IMR-90 (cell line): ENCODE measurements around the gene WIPF1. TPM values are rescaled to one million over a fixed set of nuclear protein-coding genes. Genes with fewer than 3 reads are reported as not detected.

Source experiments
- ATAC-seq: fragments of 200-7000 bp; cut with Tn5 transposase; 2 replicates; pipeline ENCODE4 v1.9.1; 2020; ENCODE audit warnings: low read depth, mild to moderate bottlenecking, moderate library complexity
- BruUV-seq: library from RNA; stranded (reverse); fragments of 400-500 nt; replicated peaks from 2 replicates; lab custom pipeline; 2021; lab: Mats Ljungman, UMichigan
- CTCF ChIA-PET: fragments of 300-600 bp; formaldehyde crosslinking; extraction: SDS; loops from one replicate; lab custom pipeline; 2021; ENCODE audit warnings: antibody characterized with exemption; lab: Yijun Ruan, JAX
- POLR2A ChIA-PET: fragments of 300-600 bp; sonication (Branson Sonifier 250); formaldehyde crosslinking; loops from one replicate; lab custom pipeline; 2022; ENCODE audit warnings: antibody characterized with exemption; ENCODE audit not compliant: unreplicated experiment; lab: Charles Lee
- DNase-seq: peaks from one replicate; pipeline ENCODE4 v3.0.0; 2013
- H2AFZ ChIP-seq: replicated peaks from 2 replicates; pipeline ENCODE3; 2013; ENCODE audit warnings: low read length, mild to moderate bottlenecking; ENCODE audit not compliant: poor library complexity
- H2AK5ac ChIP-seq: 2 replicates; pipeline ENCODE4 v1.6.1; 2013; ENCODE audit warnings: low read depth, low read length, inconsistent platforms
- H2AK9ac ChIP-seq: replicated peaks from 2 replicates; pipeline ENCODE3; 2013; ENCODE audit warnings: mild to moderate bottlenecking, low read depth, low read length, moderate library complexity; ENCODE audit not compliant: poor library complexity
- H2BK120ac ChIP-seq: 2 replicates; pipeline ENCODE4 v1.6.1; 2013; ENCODE audit warnings: low read depth, low read length, inconsistent platforms
- H2BK15ac ChIP-seq: 3 replicates; pipeline ENCODE4 v1.6.1; 2013; ENCODE audit warnings: low read depth, low read length, inconsistent platforms
- H2BK20ac ChIP-seq: 2 replicates; pipeline ENCODE4 v1.6.1; 2013; ENCODE audit warnings: low read depth, mild to moderate bottlenecking, inconsistent platforms, low read length, moderate library complexity
- H2BK5ac ChIP-seq: 2 replicates; pipeline ENCODE4 v1.6.1; 2013; ENCODE audit warnings: mild to moderate bottlenecking, low read depth, low read length, inconsistent platforms; ENCODE audit not compliant: poor library complexity, severe bottlenecking
- H3K14ac ChIP-seq: replicated peaks from 2 replicates; pipeline ENCODE4 v1.6.1; 2013; ENCODE audit warnings: low read depth, low read length, inconsistent platforms
- H3K18ac ChIP-seq: 2 replicates; pipeline ENCODE4 v1.6.1; 2013; ENCODE audit warnings: low read depth, low read length, control low read depth
- H3K23ac ChIP-seq: 2 replicates; pipeline ENCODE4 v1.6.1; 2013; ENCODE audit warnings: low read depth, low read length, inconsistent platforms
- H3K27ac ChIP-seq: 2 replicates; pipeline ENCODE4 v1.5.1; 2013; ENCODE audit warnings: mild to moderate bottlenecking, control low read depth, low read length; ENCODE audit not compliant: insufficient read depth
- H3K27me3 ChIP-seq: 2 replicates; pipeline ENCODE4 v1.6.1; 2013; ENCODE audit warnings: low read length; ENCODE audit not compliant: control insufficient read depth, insufficient read depth
- H3K36me3 ChIP-seq: 2 replicates; pipeline ENCODE4 v1.6.1; 2013; ENCODE audit warnings: low read length, mixed read lengths; ENCODE audit not compliant: control insufficient read depth, insufficient read depth
- H3K4ac ChIP-seq: 2 replicates; pipeline ENCODE4 v1.6.1; 2013; ENCODE audit warnings: low read depth, low read length, inconsistent platforms
- H3K4me1 ChIP-seq: 2 replicates; pipeline ENCODE4 v1.6.1; 2013; ENCODE audit warnings: low read length, mixed read lengths; ENCODE audit not compliant: control insufficient read depth, insufficient read depth
- H3K4me2 ChIP-seq: 2 replicates; pipeline ENCODE4 v1.6.1; 2013; ENCODE audit warnings: low read depth, mild to moderate bottlenecking, control low read depth, low read length, moderate library complexity
- H3K4me3 ChIP-seq: 2 replicates; pipeline ENCODE4 v1.5.1; 2013; ENCODE audit warnings: low read depth, mild to moderate bottlenecking, control low read depth, low read length, moderate library complexity; ENCODE audit not compliant: insufficient read depth
- H3K56ac ChIP-seq: 2 replicates; pipeline ENCODE4 v1.6.1; 2013; ENCODE audit warnings: low read length, inconsistent platforms; ENCODE audit not compliant: insufficient read depth; ENCODE audit errors: extremely low read depth
- H3K79me1 ChIP-seq, 2 experiments: 2 replicates each; pipeline ENCODE4 v1.6.1; 2013; ENCODE audit warnings: low read length in 2 of 2, inconsistent platforms in 1 of 2, low read depth in 1 of 2
- H3K9ac ChIP-seq: 2 replicates; pipeline ENCODE4 v1.6.1; 2013; ENCODE audit warnings: low read depth, low read length, control low read depth
- H3K9me1 ChIP-seq: 2 replicates; pipeline ENCODE4 v1.6.1; 2013; ENCODE audit warnings: low read length, inconsistent platforms; ENCODE audit not compliant: insufficient read depth
- H3K9me3 ChIP-seq: 2 replicates; pipeline ENCODE4 v1.6.1; 2013; ENCODE audit warnings: low read length; ENCODE audit not compliant: control insufficient read depth, insufficient read depth
- H4K20me1 ChIP-seq: 2 replicates; pipeline ENCODE4 v1.6.1; 2013; ENCODE audit warnings: low read length, inconsistent platforms; ENCODE audit not compliant: insufficient read depth
- H4K5ac ChIP-seq: 2 replicates; pipeline ENCODE4 v1.6.1; 2013; ENCODE audit warnings: mild to moderate bottlenecking, low read depth, low read length, control low read depth
- H4K8ac ChIP-seq, 2 experiments: 2 replicates each; pipeline ENCODE4 v1.6.1; 2013; ENCODE audit warnings: low read depth in 2 of 2, low read length in 2 of 2, control low read depth in 1 of 2, inconsistent platforms in 1 of 2
- H4K91ac ChIP-seq: 2 replicates; pipeline ENCODE4 v1.6.1; 2013; ENCODE audit warnings: low read depth, low read length, inconsistent platforms; ENCODE audit not compliant: insufficient read depth
- MAZ ChIP-seq: IDR thresholded peaks from 2 replicates; pipeline ENCODE4 v1.6.1; 2012; ENCODE audit warnings: low read depth, mild to moderate bottlenecking, low read length, improper control_type of control experiment, moderate library complexity, borderline replicate concordance
- POLR2A ChIP-seq: IDR thresholded peaks from 2 replicates; pipeline ENCODE4 v1.6.1; 2012; ENCODE audit warnings: mild to moderate bottlenecking, low read depth, low read length
- WGBS, 2 experiments: methylation state at CpG; one replicate each; pipeline versions ENCODE4 v1.1.5 to v1.1.7; 2013; ENCODE audit warnings: missing lambda C conversion rate in 2 of 2; ENCODE audit not compliant: insufficient read length in 1 of 2; ENCODE audit errors: extremely low coverage in 2 of 2; 5-methylcytosine and 5-hydroxymethylcytosine counted together
- dilution Hi-C: fragments of 300-500 bp; cut with HindIII; formaldehyde crosslinking; loops from one replicate; pipeline ENCODE4 v1.14.3; 2018; ENCODE audit warnings: low sequenced_read_pairs; ENCODE audit not compliant: unreplicated experiment
- in situ Hi-C: fragments of 300-500 bp; cut with MboI; formaldehyde crosslinking; loops from 3 replicates; pipeline ENCODE4 v1.14.3; 2019; ENCODE audit warnings: low sequenced_read_pairs, inconsistent platforms, mixed read lengths
- intact Hi-C: fragments of 100-400 bp; cut with micrococcal nuclease; formaldehyde crosslinking; loops from 2 replicates; pipeline ENCODE4 v1.10.0; 2022
- polyA plus RNA-seq, 3 experiments: library from polyadenylated mRNA; depleted of rRNA; stranded (reverse); fragments of >200 nt; gene quantifications; 2 replicates each; pipeline ENCODE4 v1.2.3, GENCODE V29; 2012; ENCODE audit warnings: low replicate concordance in 1 of 3
- total RNA-seq: library from RNA; depleted of rRNA; stranded (reverse); fragments of >200 nt; gene quantifications from 2 replicates; pipeline ENCODE4 v1.2.3, GENCODE V29; 2012
- TF ChIP-seq, protein P1 (sequence below): fragments of 150-350 bp; IDR thresholded peaks from 2 replicates; pipeline ENCODE4 v1.6.1; 2016; ENCODE audit warnings: low read depth, mild to moderate bottlenecking, low read length, moderate library complexity, borderline replicate concordance

The WIPF1 gene
- total and polyA plus RNA-seq, 2 of the 4 experiments (the other 2 are of a cell fraction): 2.7 to 13.5 TPM

DNA sequence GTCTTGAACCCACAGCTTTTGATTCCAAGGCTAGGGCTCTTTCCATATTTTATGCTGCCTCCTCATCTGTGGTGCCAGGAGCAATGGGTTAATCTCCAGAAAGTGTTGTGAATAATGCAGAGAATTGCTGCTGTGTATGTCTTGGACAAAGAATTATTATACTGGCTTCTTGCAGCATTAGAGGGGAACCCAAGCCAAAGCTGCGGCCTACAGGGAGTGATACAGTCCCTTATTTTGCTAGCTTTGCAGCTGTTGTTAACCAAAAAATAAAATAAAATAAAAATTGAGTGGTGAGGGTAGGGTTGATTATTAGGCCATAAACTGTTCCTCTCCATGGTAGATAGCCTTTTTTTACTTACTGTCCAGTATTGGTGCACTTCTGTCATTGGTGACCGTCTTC, 16.7 kb downstream of the WIPF1 start:
- no peak overlapping the region for H2AFZ ChIP-seq
- no peak overlapping the region for H3K27ac ChIP-seq
- H3K27me3 ChIP-seq: no peaks in the 10 kb centered on the region
- H4K5ac ChIP-seq: no peak overlapping the region
- BruUV-seq: no TSS peak
- no peak overlapping the region for H2BK120ac ChIP-seq
- no peak overlapping the region for H4K8ac ChIP-seq
- peaks cover 8% of the 10 kb centered on the region; the same call in 1 of the 2 replicates for H3K4me1 ChIP-seq
- CTCF ChIA-PET: no interaction called here
- no peak overlapping the region for H3K23ac ChIP-seq
- DNase-seq: no peak
- intact Hi-C loops: no loop called here
- H3K36me3 ChIP-seq: peaks cover 12% of the 10 kb centered on the region
- in situ Hi-C loops: no loop called here
- peaks cover 0 to 4% of the 10 kb centered on the region in 2 experiments; a peak in 2 of 4 replicates for H3K79me1 ChIP-seq
- H2BK20ac ChIP-seq: no peak overlapping the region
- H4K91ac ChIP-seq: no peak overlapping the region
- no peaks in the 10 kb centered on the region for H3K9me3 ChIP-seq
- ATAC-seq: no peak
- POLR2A ChIA-PET: no interaction called here
- H4K20me1 ChIP-seq: no peaks in the 10 kb centered on the region; the same call in 1 of the 2 replicates
- no peak overlapping the region for H3K9ac ChIP-seq
- H3K9me1 ChIP-seq: no peaks in the 10 kb centered on the region; the same call in 1 of the 2 replicates
- H3K4me3 ChIP-seq: no peak overlapping the region
- TF ChIP-seq POLR2A: no peak
- no peak for TF ChIP-seq MAZ
- TF ChIP-seq, protein P1, sequence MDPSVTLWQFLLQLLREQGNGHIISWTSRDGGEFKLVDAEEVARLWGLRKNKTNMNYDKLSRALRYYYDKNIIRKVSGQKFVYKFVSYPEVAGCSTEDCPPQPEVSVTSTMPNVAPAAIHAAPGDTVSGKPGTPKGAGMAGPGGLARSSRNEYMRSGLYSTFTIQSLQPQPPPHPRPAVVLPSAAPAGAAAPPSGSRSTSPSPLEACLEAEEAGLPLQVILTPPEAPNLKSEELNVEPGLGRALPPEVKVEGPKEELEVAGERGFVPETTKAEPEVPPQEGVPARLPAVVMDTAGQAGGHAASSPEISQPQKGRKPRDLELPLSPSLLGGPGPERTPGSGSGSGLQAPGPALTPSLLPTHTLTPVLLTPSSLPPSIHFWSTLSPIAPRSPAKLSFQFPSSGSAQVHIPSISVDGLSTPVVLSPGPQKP: no peak
- WGBS, 2 experiments: no CpG with 5 or more reads among the region's 2 CpGs
- H2BK5ac ChIP-seq: no peak overlapping the region
- no peak overlapping the region for H3K14ac ChIP-seq
- no peak overlapping the region for H3K18ac ChIP-seq
- dilution Hi-C loops: no loop called here
- no peak overlapping the region for H2AK5ac ChIP-seq
- no peak overlapping the region for H3K4me2 ChIP-seq
- no peak overlapping the region for H3K56ac ChIP-seq
- no peak overlapping the region for H2BK15ac ChIP-seq
- no peak overlapping the region for H3K4ac ChIP-seq
- H2AK9ac ChIP-seq: no peak overlapping the region
